Spleen (tissue), 7 donors: ENCODE measurements around the gene IFNL4.

ENCODE experiments used
- CTCF ChIP-seq, 11 experiments: fragments of 200-600 bp in 7 of 11; fragments of 450-650 bp in 4 of 11; sonication (generic) in 4 of 11; IDR thresholded peaks in 8 of 11; conservative IDR thresholded peaks in 3 of 11; 1 replicate in 7 of 11; 2 replicates in 4 of 11; pipeline versions ENCODE4 v1.4.0 to v1.8.0; 2016 to 2021; ENCODE audit warnings: antibody characterized with exemption in 11 of 11, inconsistent platforms in 4 of 11, mild to moderate bottlenecking in 1 of 11
- POLR2A ChIP-seq, 3 donors: fragments of 450-650 bp; IDR thresholded peaks; one replicate each; pipeline ENCODE4 v1.5.1; 2017; ENCODE audit warnings: antibody characterized with exemption in 3 of 3, mild to moderate bottlenecking in 1 of 3
- donor health status: DM: no; HTN: no; CAD: no; lungs with moderate emphysema.
- donor health status: DM: no; HTN: no; CAD: no.
- donor health status: DM: no; HTN: no; CAD: no.

GRCh38 chr19:39240421-39240820 lies 8.2 kb downstream of the IFNL4 start:
- TF ChIP-seq CTCF (IDR thresholded peaks at IDR 0.05 in 8 of 11, conservative IDR thresholded peaks at IDR 0.05 in 3 of 11) (no peak), POLR2A (IDR thresholded peaks at IDR 0.05) (no peak)
